Calu3 (cell line): Measurements from ENCODE around the gene LRRFIP1. TPM values are rescaled to one million over a fixed set of nuclear protein-coding genes. Genes with fewer than 3 reads are reported as not detected.

ENCODE experiments used
- BruUV-seq: library from RNA; stranded (reverse); fragments of 400-500 nt; replicated peaks from 2 replicates; lab custom pipeline; 2021; lab: Mats Ljungman, UMichigan
- CTCF ChIA-PET: fragments of 300-600 bp; sonication (Branson Sonifier 250); formaldehyde crosslinking; loops from one replicate; lab custom pipeline; 2022; ENCODE audit warnings: antibody characterized with exemption; lab: Charles Lee
- DNase-seq: peaks from one replicate; pipeline ENCODE4 v3.0.0; 2022
- H3K27ac Mint-ChIP-seq: one replicate; pipeline ENCODE4 v1.8.0; 2022; ENCODE audit warnings: mixed read lengths; ENCODE audit not compliant: unreplicated experiment
- H3K27me3 Mint-ChIP-seq: one replicate; pipeline ENCODE4 v1.8.0; 2022; ENCODE audit warnings: mixed read lengths; ENCODE audit not compliant: unreplicated experiment
- H3K36me3 Mint-ChIP-seq: one replicate; pipeline ENCODE4 v1.8.0; 2022; ENCODE audit warnings: mild to moderate bottlenecking, moderate library complexity, mixed read lengths; ENCODE audit not compliant: insufficient read depth, unreplicated experiment
- H3K4me1 Mint-ChIP-seq: one replicate; pipeline ENCODE4 v1.8.0; 2022; ENCODE audit warnings: mild to moderate bottlenecking, low read depth, mixed read lengths; ENCODE audit not compliant: unreplicated experiment
- H3K4me3 Mint-ChIP-seq: one replicate; pipeline ENCODE4 v1.8.0; 2022; ENCODE audit warnings: mild to moderate bottlenecking, low read depth, moderate library complexity, mixed read lengths; ENCODE audit not compliant: unreplicated experiment
- H3K9me3 Mint-ChIP-seq: one replicate; pipeline ENCODE4 v1.8.0; 2022; ENCODE audit warnings: low read depth, mixed read lengths; ENCODE audit not compliant: unreplicated experiment
- intact Hi-C: fragments of 100-400 bp; cut with micrococcal nuclease; formaldehyde crosslinking; loops from one replicate; pipeline ENCODE4 v1.10.0; 2022; ENCODE audit not compliant: unreplicated experiment
- total RNA-seq: library from RNA; stranded (reverse); gene quantifications from 2 replicates; pipeline ENCODE4 v1.2.3, GENCODE V29; 2022
- TF ChIP-seq, protein P1 (sequence below): fragments of 200-600 bp; IDR thresholded peaks from one replicate; pipeline ENCODE4 v1.8.0; 2022; ENCODE audit warnings: antibody characterized with exemption; ENCODE audit not compliant: unreplicated experiment

The LRRFIP1 gene
- total RNA-seq, 1 experiment from 2014 or later: 161 TPM

DNA sequence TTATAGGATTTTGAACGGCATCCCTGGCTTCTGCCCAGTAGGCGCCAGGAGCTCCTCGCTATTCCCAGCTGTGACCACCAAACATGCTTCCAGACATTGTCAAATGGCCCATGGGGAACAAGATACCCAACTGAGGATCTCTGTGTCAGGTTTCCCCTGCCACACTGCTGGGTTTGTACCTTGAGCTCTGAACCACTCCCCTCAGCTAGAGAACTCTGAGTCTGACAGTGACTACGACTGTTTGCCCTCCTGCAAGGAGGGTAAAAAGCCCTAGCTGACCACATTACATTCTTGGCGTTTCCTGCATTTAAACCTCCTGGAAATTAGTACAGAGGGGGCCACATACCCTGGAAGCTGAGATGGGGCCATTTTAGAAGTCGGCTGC lies 12.4 kb downstream of the LRRFIP1 start:
- no peaks in the 10 kb centered on the region for H3K4me1 Mint-ChIP-seq
- H3K9me3 Mint-ChIP-seq: peaks cover 2% of the 10 kb centered on the region
- no peak for DNase-seq
- intact Hi-C loops: no loop called here
- TF ChIP-seq, protein P1, sequence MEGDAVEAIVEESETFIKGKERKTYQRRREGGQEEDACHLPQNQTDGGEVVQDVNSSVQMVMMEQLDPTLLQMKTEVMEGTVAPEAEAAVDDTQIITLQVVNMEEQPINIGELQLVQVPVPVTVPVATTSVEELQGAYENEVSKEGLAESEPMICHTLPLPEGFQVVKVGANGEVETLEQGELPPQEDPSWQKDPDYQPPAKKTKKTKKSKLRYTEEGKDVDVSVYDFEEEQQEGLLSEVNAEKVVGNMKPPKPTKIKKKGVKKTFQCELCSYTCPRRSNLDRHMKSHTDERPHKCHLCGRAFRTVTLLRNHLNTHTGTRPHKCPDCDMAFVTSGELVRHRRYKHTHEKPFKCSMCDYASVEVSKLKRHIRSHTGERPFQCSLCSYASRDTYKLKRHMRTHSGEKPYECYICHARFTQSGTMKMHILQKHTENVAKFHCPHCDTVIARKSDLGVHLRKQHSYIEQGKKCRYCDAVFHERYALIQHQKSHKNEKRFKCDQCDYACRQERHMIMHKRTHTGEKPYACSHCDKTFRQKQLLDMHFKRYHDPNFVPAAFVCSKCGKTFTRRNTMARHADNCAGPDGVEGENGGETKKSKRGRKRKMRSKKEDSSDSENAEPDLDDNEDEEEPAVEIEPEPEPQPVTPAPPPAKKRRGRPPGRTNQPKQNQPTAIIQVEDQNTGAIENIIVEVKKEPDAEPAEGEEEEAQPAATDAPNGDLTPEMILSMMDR: no peak
- BruUV-seq: no TSS peak
- H3K4me3 Mint-ChIP-seq: no peak overlapping the region
- no peaks in the 10 kb centered on the region for H3K36me3 Mint-ChIP-seq
- peaks cover 75% of the 10 kb centered on the region for H3K27me3 Mint-ChIP-seq
- H3K27ac Mint-ChIP-seq: no peak overlapping the region
- CTCF ChIA-PET: interaction anchor here (0.8 kb wide), 1 partner anchor 21 kb away, joined by 3 read pairs; no protein-coding TSS in a partner anchor

- intact Hi-C loops: no loop called here
- CTCF ChIA-PET: interaction anchor here (0.8 kb wide), 1 partner anchor 21 kb away, joined by 3 read pairs; no protein-coding TSS in a partner anchor
- peaks cover 76% of the 10 kb centered on the region for H3K27me3 Mint-ChIP-seq
- TF ChIP-seq, protein P1: no peak
- no peak overlapping the region for H3K4me3 Mint-ChIP-seq
- no peak overlapping the region for H3K27ac Mint-ChIP-seq
- no peaks in the 10 kb centered on the region for H3K9me3 Mint-ChIP-seq
- no peaks in the 10 kb centered on the region for H3K4me1 Mint-ChIP-seq
- no peaks in the 10 kb centered on the region for H3K36me3 Mint-ChIP-seq
- no TSS peak for BruUV-seq
- DNase-seq: no peak
These were observed 13.2 kb downstream of the LRRFIP1 start for GRCh38 chr2:237640493-237640998.

- TF ChIP-seq, protein P1: no peak
- H3K4me3 Mint-ChIP-seq: no peak overlapping the region
- no peaks in the 10 kb centered on the region for H3K9me3 Mint-ChIP-seq
- H3K27me3 Mint-ChIP-seq: peaks cover 76% of the 10 kb centered on the region
- H3K4me1 Mint-ChIP-seq: no peaks in the 10 kb centered on the region
- no peaks in the 10 kb centered on the region for H3K36me3 Mint-ChIP-seq
- DNase-seq: no peak
- no TSS peak for BruUV-seq
- CTCF ChIA-PET: no interaction called here
- no peak overlapping the region for H3K27ac Mint-ChIP-seq
- intact Hi-C loops: no loop called here
These were observed 14.8 kb downstream of the LRRFIP1 start for GRCh38 chr2:237642038-237642734.

GRCh38 chr2:237643066-237643465 lies 15.7 kb downstream of the LRRFIP1 start:
- no peak for DNase-seq
- intact Hi-C loops: no loop called here
- no peak overlapping the region for H3K4me3 Mint-ChIP-seq
- H3K36me3 Mint-ChIP-seq: no peaks in the 10 kb centered on the region
- no TSS peak for BruUV-seq
- no peaks in the 10 kb centered on the region for H3K9me3 Mint-ChIP-seq
- CTCF ChIA-PET: no interaction called here
- H3K27ac Mint-ChIP-seq: no peak overlapping the region
- peaks cover 76% of the 10 kb centered on the region for H3K27me3 Mint-ChIP-seq
- H3K4me1 Mint-ChIP-seq: no peaks in the 10 kb centered on the region
- TF ChIP-seq, protein P1: no peak
